Epidermal melanocyte (primary cell): Measurements from ENCODE around the gene GABRG3.

Experiments
- DNase-seq: peaks from one replicate; pipeline ENCODE4 v3.0.0; 2011; ENCODE audit warnings: low spot score; ENCODE audit not compliant: insufficient read length

GABRG3 gene

GRCh38 chr15:26970712-26971210, at the start of gene GABRG3:
Gene GABRG3, plus strand, starts transcription at chr15:26971181.
- no peak for DNase-seq

GRCh38 chr15:26921433-26921832, 49.5 kb upstream of the GABRG3 start:
- DNase-seq: no peak

- DNase-seq: no peak
Observed at GRCh38 chr15:26926081-26926480, 44.9 kb upstream of the GABRG3 start.

GRCh38 chr15:26928051-26928450, 42.9 kb upstream of the GABRG3 start:
- no peak for DNase-seq

GRCh38 chr15:26929588-26929987, 41.4 kb upstream of the GABRG3 start:
- DNase-seq: no peak

GRCh38 chr15:26934848-26935247, 36.1 kb upstream of the GABRG3 start:
- no peak for DNase-seq

- DNase-seq: no peak
Observed at GRCh38 chr15:26935322-26935721, 35.7 kb upstream of the GABRG3 start.

GRCh38 chr15:26936502-26936901, 34.5 kb upstream of the GABRG3 start:
- no peak for DNase-seq

- DNase-seq: no peak
Observed at GRCh38 chr15:26937134-26937533, 33.8 kb upstream of the GABRG3 start.

GRCh38 chr15:26939398-26939797, 31.6 kb upstream of the GABRG3 start:
- DNase-seq: no peak

- no peak for DNase-seq
Observed at GRCh38 chr15:26941489-26941888, 29.5 kb upstream of the GABRG3 start.

- no peak for DNase-seq
Observed at GRCh38 chr15:26943866-26944265, 27.1 kb upstream of the GABRG3 start.

- DNase-seq: no peak
Observed at GRCh38 chr15:26945046-26945445, 25.9 kb upstream of the GABRG3 start.

- DNase-seq: no peak
Observed at GRCh38 chr15:26950001-26950400, 21.0 kb upstream of the GABRG3 start.

- no peak for DNase-seq
Observed at GRCh38 chr15:26954403-26954802, 16.6 kb upstream of the GABRG3 start.

GRCh38 chr15:26967719-26968269, 3.2 kb upstream of the GABRG3 start:
- no peak for DNase-seq

- DNase-seq: no peak
Observed at GRCh38 chr15:26968806-26969205, 2.2 kb upstream of the GABRG3 start.

- no peak for DNase-seq
Observed at GRCh38 chr15:26971271-26972018, 464 bp downstream of the GABRG3 start.

GRCh38 chr15:26972636-26973035, 1.7 kb downstream of the GABRG3 start:
- DNase-seq: no peak

- DNase-seq: no peak
Observed at GRCh38 chr15:26974120-26974780, 3.3 kb downstream of the GABRG3 start.

- DNase-seq: no peak
Observed at GRCh38 chr15:26981492-26981891, 10.5 kb downstream of the GABRG3 start.

- DNase-seq: no peak
Observed at GRCh38 chr15:26983822-26984221, 12.8 kb downstream of the GABRG3 start.

GRCh38 chr15:26985050-26985449, 14.1 kb downstream of the GABRG3 start:
- no peak for DNase-seq
